HG03558 (cell line): ENCODE data around the gene PPP1R18.

Experiments
- ATAC-seq: cut with Tn5 transposase; IDR thresholded peaks from one replicate; pipeline ENCODE4 v1.9.1; 2021; ENCODE audit warnings: moderate number of reproducible peaks; ENCODE audit not compliant: unreplicated experiment; ENCODE audit errors: extremely low read depth

Gene PPP1R18

DNA sequence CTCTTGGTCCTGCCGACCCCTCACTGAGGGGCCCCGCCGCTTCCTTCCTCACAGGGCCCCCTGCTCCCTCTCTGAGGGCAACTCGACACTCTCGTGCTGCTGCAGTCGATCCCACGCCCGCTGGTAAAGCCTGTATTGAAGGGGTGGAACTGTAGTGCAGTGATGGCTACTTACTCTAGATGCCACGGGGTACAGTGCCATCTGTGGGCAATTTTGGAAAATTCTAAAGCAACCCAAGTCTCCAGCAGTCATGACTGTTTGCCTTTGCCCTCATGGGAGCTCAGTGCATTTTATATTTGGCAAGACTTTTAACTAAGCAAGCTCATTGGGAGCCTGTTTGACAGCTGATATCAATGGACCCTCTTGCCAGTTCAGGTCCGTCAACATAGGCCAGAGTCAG, 46.0 kb downstream of the PPP1R18 start:
- ATAC-seq, result no peak

DNA sequence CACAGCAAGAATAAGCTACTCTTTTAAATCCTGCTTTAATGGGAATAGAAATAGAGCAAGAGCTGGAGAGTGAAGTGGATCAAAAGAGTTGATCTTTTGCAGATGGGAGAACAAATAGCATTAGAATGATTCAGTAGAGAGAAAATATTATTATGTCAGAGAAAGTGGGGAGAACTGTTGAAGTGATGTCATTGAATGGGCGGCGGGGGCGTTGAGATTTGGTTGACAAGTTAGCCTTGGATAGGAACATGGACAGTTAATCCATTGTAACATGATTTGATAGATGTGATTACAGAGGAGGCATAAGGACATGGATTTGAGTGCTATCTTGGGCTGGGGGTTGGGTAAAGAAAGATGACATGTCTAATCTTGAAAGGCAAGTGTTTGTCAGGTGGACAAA, 50.6 kb downstream of the PPP1R18 start:
- no peak for ATAC-seq

DNA sequence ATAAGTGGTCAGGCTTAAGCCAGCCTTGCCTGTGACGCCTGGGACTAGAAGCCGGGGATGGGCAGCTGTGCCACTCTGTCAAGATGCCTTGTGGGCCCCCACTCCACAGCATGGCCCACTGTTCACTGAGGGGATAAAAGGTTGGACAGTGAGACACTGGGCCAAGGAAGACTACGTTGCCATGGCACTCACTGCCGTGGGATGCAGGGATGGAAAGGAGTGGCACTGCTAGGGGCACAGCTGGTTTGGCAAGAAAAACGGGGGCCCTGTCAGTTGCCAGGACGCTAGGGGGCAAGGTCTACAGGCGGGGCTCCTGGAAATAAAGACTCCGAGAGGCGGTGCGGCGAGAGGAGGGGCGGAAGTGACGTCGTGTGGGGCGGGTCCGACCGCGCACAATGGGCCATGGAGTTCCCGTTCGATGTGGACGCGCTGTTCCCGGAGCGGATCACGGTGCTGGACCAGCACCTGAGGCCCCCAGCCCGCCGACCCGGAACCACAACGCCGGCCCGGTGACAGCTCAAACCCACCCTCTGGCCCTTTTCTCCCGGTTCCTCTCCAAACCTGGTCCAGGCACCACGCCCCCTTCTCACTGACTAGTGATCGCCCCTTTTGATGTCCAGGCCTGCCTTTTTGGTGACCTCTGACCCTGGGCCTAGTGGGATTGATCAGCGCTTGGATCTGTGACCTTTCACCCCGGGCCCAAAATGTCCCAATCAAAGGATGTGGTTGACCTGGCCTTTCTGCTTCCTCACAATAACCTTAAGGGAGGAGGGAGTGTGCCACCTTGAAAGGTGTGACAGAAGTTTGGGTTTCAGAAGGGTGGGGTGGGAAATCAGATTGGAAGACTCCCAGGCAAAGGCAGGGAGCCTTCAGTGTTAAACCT, 59.7 kb downstream of the PPP1R18 start, which contains the start of gene ATAT1:
Gene ATAT1, plus strand, starts transcription at position 391 of the 883 bp plus-strand sequence.
- ATAC-seq, result no peak
